HL-60 (cell line): ENCODE results near the gene RBMS2.

Source experiments
- DNase-seq, 2 experiments: peaks; one replicate each; pipeline ENCODE4 v3.0.0-alpha.2; 2010 to 2020; ENCODE audit warnings: low read depth in 1 of 2, low spot score in 1 of 2
- H3K27ac ChIP-seq: fragments of 250-450 bp; sonication (Bioruptor Pico); replicated peaks from 2 replicates; pipeline ENCODE4 v1.5.1; 2020; ENCODE audit warnings: mild to moderate bottlenecking, moderate library complexity
- H3K27me3 ChIP-seq: fragments of 250-450 bp; sonication (Bioruptor Pico); 2 replicates; pipeline ENCODE4 v1.5.1; 2021; ENCODE audit warnings: mild to moderate bottlenecking, moderate library complexity; ENCODE audit not compliant: insufficient read depth, poor library complexity, severe bottlenecking
- H3K4me3 ChIP-seq: replicated peaks from 2 replicates; pipeline ENCODE4 v1.5.1; 2011; ENCODE audit warnings: mild to moderate bottlenecking, control low read depth, low read length; ENCODE audit not compliant: insufficient read depth
- CTCF ChIP-seq: IDR thresholded peaks from one replicate; pipeline ENCODE4 v1.5.1; 2011; ENCODE audit warnings: low read length, control low read depth, inconsistent platforms; ENCODE audit not compliant: insufficient read depth
- GABPA ChIP-seq: IDR thresholded peaks from 2 replicates; pipeline ENCODE4 v1.6.1; 2012; ENCODE audit warnings: low read depth
- POLR2AphosphoS5 ChIP-seq: IDR thresholded peaks from 2 replicates; pipeline ENCODE4 v1.6.1; 2012; ENCODE audit warnings: low read depth
- SPI1 ChIP-seq: IDR thresholded peaks from 2 replicates; pipeline ENCODE4 v1.6.1; 2012; ENCODE audit warnings: low read depth, mild to moderate bottlenecking, borderline replicate concordance
- TF ChIP-seq, protein P1 (sequence below): IDR thresholded peaks from 2 replicates; pipeline ENCODE4 v1.6.1; 2012; ENCODE audit warnings: low read depth; ENCODE audit not compliant: insufficient replicate concordance

The RBMS2 gene

GRCh38 chr12:56632701-56633467 is 111.3 kb downstream of the RBMS2 start:
- H3K27ac ChIP-seq: no peak overlapping the region
- TF ChIP-seq CTCF (no peak), SPI1 (no peak), POLR2AphosphoS5 (no peak), GABPA (no peak)
- TF ChIP-seq, protein P1, sequence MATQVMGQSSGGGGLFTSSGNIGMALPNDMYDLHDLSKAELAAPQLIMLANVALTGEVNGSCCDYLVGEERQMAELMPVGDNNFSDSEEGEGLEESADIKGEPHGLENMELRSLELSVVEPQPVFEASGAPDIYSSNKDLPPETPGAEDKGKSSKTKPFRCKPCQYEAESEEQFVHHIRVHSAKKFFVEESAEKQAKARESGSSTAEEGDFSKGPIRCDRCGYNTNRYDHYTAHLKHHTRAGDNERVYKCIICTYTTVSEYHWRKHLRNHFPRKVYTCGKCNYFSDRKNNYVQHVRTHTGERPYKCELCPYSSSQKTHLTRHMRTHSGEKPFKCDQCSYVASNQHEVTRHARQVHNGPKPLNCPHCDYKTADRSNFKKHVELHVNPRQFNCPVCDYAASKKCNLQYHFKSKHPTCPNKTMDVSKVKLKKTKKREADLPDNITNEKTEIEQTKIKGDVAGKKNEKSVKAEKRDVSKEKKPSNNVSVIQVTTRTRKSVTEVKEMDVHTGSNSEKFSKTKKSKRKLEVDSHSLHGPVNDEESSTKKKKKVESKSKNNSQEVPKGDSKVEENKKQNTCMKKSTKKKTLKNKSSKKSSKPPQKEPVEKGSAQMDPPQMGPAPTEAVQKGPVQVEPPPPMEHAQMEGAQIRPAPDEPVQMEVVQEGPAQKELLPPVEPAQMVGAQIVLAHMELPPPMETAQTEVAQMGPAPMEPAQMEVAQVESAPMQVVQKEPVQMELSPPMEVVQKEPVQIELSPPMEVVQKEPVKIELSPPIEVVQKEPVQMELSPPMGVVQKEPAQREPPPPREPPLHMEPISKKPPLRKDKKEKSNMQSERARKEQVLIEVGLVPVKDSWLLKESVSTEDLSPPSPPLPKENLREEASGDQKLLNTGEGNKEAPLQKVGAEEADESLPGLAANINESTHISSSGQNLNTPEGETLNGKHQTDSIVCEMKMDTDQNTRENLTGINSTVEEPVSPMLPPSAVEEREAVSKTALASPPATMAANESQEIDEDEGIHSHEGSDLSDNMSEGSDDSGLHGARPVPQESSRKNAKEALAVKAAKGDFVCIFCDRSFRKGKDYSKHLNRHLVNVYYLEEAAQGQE: no peak
- no peak overlapping the region for H3K4me3 ChIP-seq
- H3K27me3 ChIP-seq: no peaks in the 10 kb centered on the region
- no peak for DNase-seq

DNA sequence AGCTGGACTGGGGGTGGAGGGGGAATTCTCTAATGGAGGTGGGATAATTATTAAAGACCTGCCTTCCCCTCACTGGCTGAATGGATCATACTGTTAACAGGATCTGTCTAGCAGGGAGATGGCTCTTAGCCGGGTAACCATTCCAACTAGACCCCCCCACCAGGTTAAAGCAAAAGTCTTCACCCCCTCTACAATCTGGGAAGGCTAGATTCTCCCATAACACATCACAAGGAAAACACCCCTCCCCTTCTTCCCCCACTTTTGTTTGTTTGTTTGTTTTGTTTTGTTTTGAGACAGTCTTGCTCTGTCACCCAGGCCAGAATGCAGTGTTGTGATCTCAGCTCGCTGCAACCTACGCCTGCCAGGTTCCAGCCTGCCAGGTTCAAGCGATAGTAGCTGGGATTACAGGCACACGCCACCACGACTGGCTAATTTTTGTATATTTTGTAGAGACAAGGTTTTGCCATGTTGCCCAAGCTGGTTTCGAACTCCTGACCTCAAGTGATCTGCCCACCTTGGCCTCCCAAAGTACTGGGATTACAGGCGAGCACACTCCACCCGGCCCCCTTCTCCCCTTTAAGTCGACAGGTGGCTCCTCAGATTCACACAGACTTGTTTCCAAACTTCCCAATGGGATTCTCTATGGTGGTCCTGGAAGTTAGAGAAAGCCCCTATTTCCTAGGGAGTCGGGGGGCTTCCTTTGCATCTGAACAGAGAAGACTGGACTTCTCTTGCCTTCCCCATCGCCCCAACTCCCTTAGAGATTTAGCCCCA is 112.0 kb downstream of the RBMS2 start:
- no peak for DNase-seq
- H3K27me3 ChIP-seq: no peaks in the 10 kb centered on the region
- H3K27ac ChIP-seq: no peak overlapping the region

More for the DNA sequence above, 112.0 kb downstream of the RBMS2 start:
- TF ChIP-seq GABPA (no peak), POLR2AphosphoS5 (no peak), CTCF (no peak), SPI1 (no peak)
- TF ChIP-seq, protein P1: no peak
- H3K4me3 ChIP-seq: peak overlapping the region; percentile 77
